MM.1S (cell line): ENCODE data around the gene PSMD6.

Experiments used
- DNase-seq: peaks from one replicate; pipeline ENCODE4 v3.0.0-alpha.2; 2015
- H2AFZ ChIP-seq: fragments of 300-600 bp; sonication (generic); 2 replicates; pipeline ENCODE4 v1.6.0; 2016; ENCODE audit warnings: antibody characterized with exemption, low read length
- H3F3A ChIP-seq: fragments of 300-600 bp; sonication (generic); 2 replicates; pipeline ENCODE4 v1.6.1; 2016; ENCODE audit warnings: mild to moderate bottlenecking, antibody characterized with exemption, low read length, moderate library complexity, mixed read lengths; ENCODE audit not compliant: insufficient read depth
- H3K27ac ChIP-seq: fragments of 300-600 bp; sonication (generic); 2 replicates; pipeline ENCODE4 v1.5.1; 2016; ENCODE audit warnings: mild to moderate bottlenecking, low read length
- H3K27me3 ChIP-seq: fragments of 300-600 bp; sonication (generic); replicated peaks from 2 replicates; pipeline ENCODE4 v1.6.0; 2016; ENCODE audit warnings: low read length; ENCODE audit not compliant: insufficient read depth
- H3K36me3 ChIP-seq: fragments of 300-600 bp; sonication (generic); replicated peaks from 2 replicates; pipeline ENCODE4 v1.6.1; 2016; ENCODE audit warnings: mild to moderate bottlenecking, low read length, mixed read lengths; ENCODE audit not compliant: insufficient read depth
- H3K4me1 ChIP-seq: fragments of 300-600 bp; sonication (generic); 2 replicates; pipeline ENCODE4 v1.6.1; 2016; ENCODE audit warnings: low read length, mixed read lengths
- H3K4me2 ChIP-seq: fragments of 300-600 bp; sonication (generic); 2 replicates; pipeline ENCODE4 v1.6.0; 2016; ENCODE audit warnings: low read depth, low read length
- H3K4me3 ChIP-seq: fragments of 300-600 bp; sonication (generic); 2 replicates; pipeline ENCODE4 v1.5.1; 2016; ENCODE audit warnings: low read length, mixed read lengths
- H3K79me2 ChIP-seq: fragments of 300-600 bp; sonication (generic); 2 replicates; pipeline ENCODE4 v1.6.1; 2016; ENCODE audit warnings: mixed run types, low read length, mixed read lengths
- H3K9ac ChIP-seq: fragments of 300-600 bp; sonication (generic); 2 replicates; pipeline ENCODE4 v1.6.1; 2016; ENCODE audit warnings: low read length, mixed read lengths
- H3K9me2 ChIP-seq: fragments of 300-600 bp; sonication (generic); replicated peaks from 2 replicates; pipeline ENCODE4 v1.6.1; 2016; ENCODE audit warnings: mild to moderate bottlenecking, low read length, mixed read lengths; ENCODE audit not compliant: insufficient read depth
- H3K9me3 ChIP-seq: fragments of 300-600 bp; sonication (generic); replicated peaks from 2 replicates; pipeline ENCODE4 v1.6.1; 2016; ENCODE audit warnings: mild to moderate bottlenecking, low read length, mixed read lengths; ENCODE audit not compliant: insufficient read depth
- H4K20me1 ChIP-seq: fragments of 300-600 bp; sonication (generic); 2 replicates; pipeline ENCODE4 v1.6.1; 2016; ENCODE audit warnings: mild to moderate bottlenecking, low read length, moderate library complexity, mixed read lengths; ENCODE audit not compliant: insufficient read depth
- CTCF ChIP-seq: fragments of 300-600 bp; sonication (generic); IDR thresholded peaks from 2 replicates; pipeline ENCODE4 v1.5.1; 2016; ENCODE audit warnings: antibody characterized with exemption, low read length, mixed read lengths
- EZH2 ChIP-seq: fragments of 300-600 bp; sonication (generic); optimal IDR thresholded peaks from 2 replicates; pipeline ENCODE3; 2017; ENCODE audit warnings: low read depth, mild to moderate bottlenecking, antibody characterized with exemption, low read length, mixed read lengths
- EZH2phosphoT487 ChIP-seq: fragments of 300-600 bp; sonication (generic); IDR thresholded peaks from 2 replicates; pipeline ENCODE4 v1.6.1; 2018; ENCODE audit warnings: antibody characterized with exemption, low read length

PSMD6 gene

DNA sequence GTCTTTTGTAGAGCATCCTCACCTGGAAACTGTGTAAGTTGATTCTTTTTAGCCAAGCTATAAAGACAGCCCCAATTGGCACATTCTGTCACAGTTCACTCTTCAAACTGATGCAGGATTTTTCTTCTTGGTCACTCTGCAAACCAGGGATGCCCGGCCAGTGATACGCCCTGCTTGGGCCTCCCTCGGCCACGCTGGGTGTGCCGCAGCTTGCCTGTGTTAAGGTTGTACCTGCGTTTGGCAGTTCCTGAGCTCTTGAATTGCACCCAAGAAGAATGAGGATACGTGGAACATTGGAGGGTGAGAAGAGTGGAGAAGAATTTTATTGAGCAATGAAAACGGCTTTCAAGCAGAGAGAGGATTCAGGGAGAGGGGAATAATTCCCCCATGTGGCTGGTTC lies 49.9 kb downstream of the PSMD6 start:
- Histone ChIP-seq H3K27me3 (no peaks in the 10 kb centered on the region), H3K79me2 (peaks cover 89% of the 10 kb centered on the region), H3K4me2 (no peak overlapping the region), H3F3A (peaks cover 9% of the 10 kb centered on the region), H3K4me1 (peaks cover 6% of the 10 kb centered on the region), H3K9ac (no peak overlapping the region), H4K20me1 (no peaks in the 10 kb centered on the region), H3K9me2 (no peaks in the 10 kb centered on the region), H3K27ac (no peak overlapping the region), H3K9me3 (no peaks in the 10 kb centered on the region), H3K4me3 (no peak overlapping the region), H3K36me3 (no peaks in the 10 kb centered on the region), H2AFZ (no peak overlapping the region)
- DNase-seq, result no peak
- no peak for TF ChIP-seq EZH2
- no peak for TF ChIP-seq EZH2phosphoT487
- TF ChIP-seq CTCF, result no peak

DNA sequence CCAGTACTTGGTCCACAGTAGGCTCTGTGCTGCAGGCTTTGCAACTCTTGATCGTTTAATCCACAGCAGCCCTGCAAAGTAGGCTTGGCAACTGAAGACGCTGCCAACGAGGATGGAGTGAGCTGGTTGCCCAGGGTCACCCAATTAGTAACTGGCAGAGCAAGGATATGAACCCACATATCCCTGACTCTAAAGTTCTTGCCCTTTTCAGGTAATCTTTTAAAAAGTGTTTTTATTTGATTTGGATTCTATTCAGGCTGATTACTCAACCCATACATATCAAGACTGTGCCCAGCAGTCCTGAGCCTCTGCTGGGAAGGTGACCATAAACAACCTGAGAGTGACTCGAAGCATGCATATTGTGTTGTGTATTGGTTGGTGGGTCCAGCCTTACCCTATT lies 50.3 kb downstream of the PSMD6 start:
- DNase-seq, result no peak
- H3K9me3 ChIP-seq, result no peaks in the 10 kb centered on the region
- no peak overlapping the region for H3K9ac ChIP-seq
- no peak for TF ChIP-seq EZH2
- H3K79me2 ChIP-seq, result peaks cover 85% of the 10 kb centered on the region
- H3K4me1 ChIP-seq, result peaks cover 6% of the 10 kb centered on the region
- no peaks in the 10 kb centered on the region for H3K9me2 ChIP-seq
- no peaks in the 10 kb centered on the region for H3K27me3 ChIP-seq
- H3K4me3 ChIP-seq, result no peak overlapping the region
- H4K20me1 ChIP-seq, result no peaks in the 10 kb centered on the region
- no peak overlapping the region for H3K27ac ChIP-seq
- peaks cover 13% of the 10 kb centered on the region for H3F3A ChIP-seq
- H3K4me2 ChIP-seq, result no peak overlapping the region
- H2AFZ ChIP-seq, result no peak overlapping the region
- H3K36me3 ChIP-seq, result no peaks in the 10 kb centered on the region

GRCh38 chr3:63972196-63972595 lies 51.1 kb downstream of the PSMD6 start:
- Histone ChIP-seq H3K27ac (no peak overlapping the region), H3K4me3 (no peak overlapping the region), H4K20me1 (no peaks in the 10 kb centered on the region), H3K4me1 (peaks cover 7% of the 10 kb centered on the region), H3K36me3 (no peaks in the 10 kb centered on the region), H3K27me3 (no peaks in the 10 kb centered on the region), H3K9me2 (no peaks in the 10 kb centered on the region), H2AFZ (no peak overlapping the region), H3F3A (peaks cover 21% of the 10 kb centered on the region), H3K4me2 (no peak overlapping the region), H3K9ac (no peak overlapping the region), H3K79me2 (peaks cover 78% of the 10 kb centered on the region), H3K9me3 (no peaks in the 10 kb centered on the region)
- DNase-seq, result no peak
- TF ChIP-seq EZH2 (no peak), CTCF (no peak), EZH2phosphoT487 (no peak)

GRCh38 chr3:63970631-63971475 lies 52.4 kb downstream of the PSMD6 start:
- Histone ChIP-seq H3K27me3 (no peaks in the 10 kb centered on the region), H3K27ac (no peak overlapping the region), H2AFZ (no peak overlapping the region), H3K4me1 (peaks cover 14% of the 10 kb centered on the region), H3K4me3 (no peak overlapping the region), H3K4me2 (0 out of 2 replicates have a peak overlapping the region, but pooled peaks have one; percentile 83), H3F3A (peaks cover 30% of the 10 kb centered on the region), H3K36me3 (no peaks in the 10 kb centered on the region), H3K9ac (no peak overlapping the region), H3K79me2 (peaks cover 77% of the 10 kb centered on the region), H4K20me1 (no peaks in the 10 kb centered on the region), H3K9me3 (no peaks in the 10 kb centered on the region), H3K9me2 (no peaks in the 10 kb centered on the region)
- DNase-seq, result no peak
- no peak for TF ChIP-seq EZH2phosphoT487
- no peak for TF ChIP-seq EZH2
- no peak for TF ChIP-seq CTCF
